H1 (cell line): ENCODE measurements around the gene DNASE1. TPM values are rescaled to one million over a fixed set of nuclear protein-coding genes. Genes with fewer than 3 reads are reported as not detected.

Experiments
- CTCF ChIA-PET: fragments of 300-600 bp; sonication (Branson Sonifier 250); formaldehyde crosslinking; loops from one replicate; lab custom pipeline; 2021; ENCODE audit not compliant: partially characterized antibody; lab: Charles Lee
- POLR2A ChIA-PET: fragments of 300-600 bp; sonication (Branson Sonifier 250); formaldehyde crosslinking; loops from one replicate; lab custom pipeline; 2021; ENCODE audit warnings: inconsistent platforms; ENCODE audit not compliant: partially characterized antibody; lab: Charles Lee
- DNase-seq, 2 experiments: peaks; one replicate each; pipeline versions ENCODE4 v3.0.0 to v3.0.0-alpha.2; 2010 to 2022; ENCODE audit warnings: low spot score in 2 of 2, low read depth in 1 of 2, mixed read lengths in 1 of 2
- FAIRE-seq: peaks from 2 replicates; lab custom pipeline; 2011; peaks lifted over from hg19 to GRCh38; lab: Jason Lieb, UNC
- H2AFZ ChIP-seq: 2 replicates; pipeline ENCODE4 v1.8.1; 2012; ENCODE audit warnings: low read length, inconsistent platforms
- H2AK5ac ChIP-seq: 2 replicates; pipeline ENCODE4 v1.6.1; 2013; ENCODE audit warnings: low read depth, low read length
- H2BK120ac ChIP-seq: replicated peaks from 2 replicates; pipeline ENCODE3; 2013; ENCODE audit warnings: low read depth, low read length, inconsistent platforms
- H2BK12ac ChIP-seq: 2 replicates; pipeline ENCODE4 v1.6.1; 2013; ENCODE audit warnings: low read depth, low read length
- H2BK15ac ChIP-seq: 2 replicates; pipeline ENCODE4 v1.6.1; 2013; ENCODE audit warnings: low read length
- H2BK20ac ChIP-seq: 2 replicates; pipeline ENCODE4 v1.6.1; 2013; ENCODE audit warnings: low read length
- H2BK5ac ChIP-seq: 2 replicates; pipeline ENCODE4 v1.6.1; 2013; ENCODE audit warnings: low read depth, low read length
- H3K14ac ChIP-seq: 2 replicates; pipeline ENCODE4 v1.6.1; 2013; ENCODE audit warnings: inconsistent platforms; ENCODE audit not compliant: insufficient read length
- H3K18ac ChIP-seq: 2 replicates; pipeline ENCODE4 v1.6.1; 2013; ENCODE audit warnings: low read length; ENCODE audit errors: extremely low read depth
- H3K23ac ChIP-seq: 2 replicates; pipeline ENCODE4 v1.6.1; 2013; ENCODE audit warnings: inconsistent platforms; ENCODE audit not compliant: insufficient read length
- H3K23me2 ChIP-seq: 2 replicates; pipeline ENCODE4 v1.6.1; 2013; ENCODE audit warnings: low read depth, low read length
- H3K27ac ChIP-seq: 2 replicates; pipeline ENCODE4 v1.6.1; 2011; ENCODE audit warnings: low read depth, low read length, inconsistent platforms
- H3K27me3 ChIP-seq, 4 experiments: replicated peaks in 1 of 4; 1 replicate in 1 of 4; 2 replicates in 3 of 4; pipeline versions ENCODE4 v1.6.1 to v1.8.1; 2011 to 2013; ENCODE audit warnings: low read length in 3 of 4, mild to moderate bottlenecking in 3 of 4, inconsistent platforms in 2 of 4, mixed read lengths in 2 of 4, moderate library complexity in 1 of 4; ENCODE audit not compliant: control insufficient read depth in 3 of 4, insufficient read depth in 3 of 4; ENCODE audit errors: extremely low read depth in 1 of 4
- H3K36me3 ChIP-seq, 4 experiments: 2 replicates each; pipeline versions ENCODE4 v1.6.1 to v1.8.1; 2011 to 2013; ENCODE audit warnings: mild to moderate bottlenecking in 4 of 4, low read length in 3 of 4, moderate library complexity in 2 of 4, control low read depth in 1 of 4, inconsistent platforms in 1 of 4; ENCODE audit not compliant: insufficient read depth in 4 of 4, control insufficient read depth in 2 of 4
- H3K4ac ChIP-seq: replicated peaks from 2 replicates; pipeline ENCODE3; 2013; ENCODE audit warnings: low read length, low read depth, mixed read lengths, inconsistent platforms; ENCODE audit not compliant: insufficient read length
- H3K4me1 ChIP-seq, 4 experiments: replicated peaks in 1 of 4; 1 replicate in 1 of 4; 2 replicates in 3 of 4; pipeline versions ENCODE4 v1.6.1 to v1.8.1; 2011 to 2013; ENCODE audit warnings: low read length in 3 of 4, inconsistent platforms in 2 of 4, mixed read lengths in 1 of 4; ENCODE audit not compliant: insufficient read depth in 4 of 4, control insufficient read depth in 3 of 4
- H3K4me2 ChIP-seq, 2 experiments: 2 replicates each; pipeline versions ENCODE4 v1.6.1 to v1.8.1; 2011 to 2013; ENCODE audit warnings: low read depth in 2 of 2, low read length in 2 of 2, control low read depth in 1 of 2, inconsistent platforms in 1 of 2, mild to moderate bottlenecking in 1 of 2; ENCODE audit not compliant: insufficient read depth in 1 of 2
- H3K4me3 ChIP-seq, 4 experiments: fragments of 200-600, 300-600 bp in 1 of 4; sonication (generic), shearing (Covaris generic), sonication (Bioruptor Twin) in 1 of 4; 2 replicates each; pipeline versions ENCODE4 v1.5.1 to v1.8.1; 2011 to 2016; ENCODE audit warnings: low read length in 4 of 4, low read depth in 3 of 4, control low read depth in 2 of 4, inconsistent platforms in 2 of 4, mild to moderate bottlenecking in 2 of 4, mixed read lengths in 1 of 4, moderate library complexity in 1 of 4; ENCODE audit not compliant: insufficient read depth in 2 of 4; ENCODE audit errors: extremely low read depth in 1 of 4
- H3K56ac ChIP-seq: replicated peaks from 2 replicates; pipeline ENCODE3; 2013; ENCODE audit warnings: low read depth, mild to moderate bottlenecking, mixed read lengths, low read length, inconsistent platforms; ENCODE audit not compliant: insufficient read length
- H3K79me1 ChIP-seq: 2 replicates; pipeline ENCODE4 v1.6.1; 2013; ENCODE audit warnings: low read depth, low read length, control low read depth
- H3K79me2 ChIP-seq, 2 experiments: 2 replicates each; pipeline versions ENCODE4 v1.6.1 to v1.8.1; 2012 to 2013; ENCODE audit warnings: low read length in 2 of 2, mild to moderate bottlenecking in 2 of 2, inconsistent platforms in 1 of 2; ENCODE audit not compliant: insufficient read depth in 2 of 2, control insufficient read depth in 1 of 2
- H3K9ac ChIP-seq, 4 experiments: replicated peaks in 1 of 4; 1 replicate in 1 of 4; 2 replicates in 3 of 4; pipeline versions ENCODE4 v1.6.1 to v1.8.1; 2011 to 2013; ENCODE audit warnings: low read depth in 3 of 4, low read length in 3 of 4, control low read depth in 2 of 4, mild to moderate bottlenecking in 2 of 4, moderate library complexity in 2 of 4, inconsistent platforms in 1 of 4; ENCODE audit errors: extremely low read depth in 1 of 4
- H3K9me3 ChIP-seq, 2 experiments: 2 replicates each; pipeline versions ENCODE4 v1.6.1 to v1.8.1; 2012 to 2013; ENCODE audit warnings: mild to moderate bottlenecking in 2 of 2, moderate library complexity in 2 of 2, control low read depth in 1 of 2, inconsistent platforms in 1 of 2, low read depth in 1 of 2, low read length in 1 of 2, mixed read lengths in 1 of 2; ENCODE audit not compliant: insufficient read depth in 2 of 2
- H4K20me1 ChIP-seq, 2 experiments: replicated peaks in 1 of 2; 2 replicates each; pipeline versions ENCODE3 to v1.8.1; 2011 to 2013; ENCODE audit warnings: inconsistent platforms in 2 of 2, low read length in 2 of 2, mild to moderate bottlenecking in 1 of 2; ENCODE audit not compliant: insufficient read depth in 2 of 2, control insufficient read depth in 1 of 2
- H4K5ac ChIP-seq: 2 replicates; pipeline ENCODE4 v1.6.1; 2013; ENCODE audit warnings: low read length, low read depth, mixed read lengths, inconsistent platforms; ENCODE audit not compliant: insufficient read length
- H4K8ac ChIP-seq: 2 replicates; pipeline ENCODE4 v1.8.0; 2013; ENCODE audit warnings: mild to moderate bottlenecking, moderate library complexity, low read length, inconsistent platforms; ENCODE audit not compliant: insufficient read depth; ENCODE audit errors: extremely low read depth
- H4K91ac ChIP-seq: replicated peaks from 2 replicates; pipeline ENCODE3; 2013; ENCODE audit warnings: low read length, mixed read lengths, inconsistent platforms; ENCODE audit not compliant: insufficient read length
- CREB1 ChIP-seq: IDR thresholded peaks from 2 replicates; pipeline ENCODE4 v1.6.1; 2012; ENCODE audit warnings: inconsistent platforms
- EP300 ChIP-seq, 2 experiments: IDR thresholded peaks; 1 replicate in 1 of 2; 2 replicates in 1 of 2; pipeline ENCODE4 v1.6.1; 2011 to 2012; ENCODE audit warnings: low read depth in 2 of 2, low read length in 2 of 2, mild to moderate bottlenecking in 2 of 2, borderline replicate concordance in 1 of 2, inconsistent platforms in 1 of 2, moderate library complexity in 1 of 2
- EZH2 ChIP-seq: fragments of 200-600 bp; sonication (generic); IDR thresholded peaks from 2 replicates; pipeline ENCODE4 v1.7.1; 2012; ENCODE audit warnings: low read depth, mild to moderate bottlenecking, moderate library complexity, low read length, inconsistent platforms; ENCODE audit not compliant: severe bottlenecking
- FOSL1 ChIP-seq: IDR thresholded peaks from 2 replicates; pipeline ENCODE4 v1.6.1; 2011; ENCODE audit warnings: mild to moderate bottlenecking, low read depth, low read length, moderate library complexity; ENCODE audit not compliant: insufficient read depth
- KDM5A ChIP-seq: fragments of 200-600 bp; IDR thresholded peaks from 2 replicates; pipeline ENCODE4 v1.7.1; 2012; ENCODE audit warnings: mild to moderate bottlenecking, low read length, inconsistent platforms, mixed read lengths
- NRF1 ChIP-seq: IDR thresholded peaks from 2 replicates; pipeline ENCODE4 v1.6.1; 2011; ENCODE audit warnings: mild to moderate bottlenecking, low read depth, low read length, improper control_type of control experiment
- PHF8 ChIP-seq: fragments of 200-600 bp; sonication (generic); conservative IDR thresholded peaks from 2 replicates; pipeline ENCODE4 v1.7.1; 2012; ENCODE audit warnings: low read depth, mild to moderate bottlenecking, inconsistent platforms, low read length, moderate library complexity
- POLR2AphosphoS5 ChIP-seq: IDR thresholded peaks from 2 replicates; pipeline ENCODE4 v1.6.1; 2011; ENCODE audit warnings: low read depth, low read length
- RFX5 ChIP-seq: IDR thresholded peaks from 2 replicates; pipeline ENCODE4 v1.6.1; 2011; ENCODE audit warnings: low read depth, low read length, improper control_type of control experiment, borderline replicate concordance
- SAP30 ChIP-seq: fragments of 300-600 bp; sonication (generic); IDR thresholded peaks from 2 replicates; pipeline ENCODE4 v1.7.1; 2012; ENCODE audit warnings: low read length, moderate library complexity, mild to moderate bottlenecking, inconsistent platforms; ENCODE audit not compliant: insufficient read depth, insufficient replicate concordance
- TBP ChIP-seq: IDR thresholded peaks from 2 replicates; pipeline ENCODE4 v1.6.1; 2011; ENCODE audit warnings: low read depth, low read length, improper control_type of control experiment
- WGBS, 2 experiments: shearing (Covaris generic) in 1 of 2; methylation state at CpG; one replicate each; pipeline versions ENCODE4 v1.1.6 to v1.1.7; 2013 to 2015; ENCODE audit warnings: low lambda C conversion rate in 2 of 2, mixed read lengths in 2 of 2, inconsistent platforms in 1 of 2, low coverage in 1 of 2, missing lambda C conversion rate in 1 of 2; ENCODE audit not compliant: insufficient replicate concordance in 2 of 2, insufficient coverage in 1 of 2, insufficient read length in 1 of 2; ENCODE audit errors: extremely low coverage in 1 of 2, missing lambda C conversion rate in 1 of 2; 5-methylcytosine and 5-hydroxymethylcytosine counted together
- polyA plus RNA-seq, 7 experiments: library from polyadenylated mRNA; depleted of rRNA in 3 of 7; stranded (reverse) in 5 of 7; unstranded in 2 of 7; fragments of >200 nt in 5 of 7; fragments of 200-250 nt in 2 of 7; gene quantifications; 1 replicate in 5 of 7; 2 replicates in 1 of 7; 4 replicates in 1 of 7; pipeline versions ENCODE4 v1.2.1 to v1.2.3, GENCODE V29; 2011 to 2013; ENCODE audit warnings: missing spikeins in 2 of 7, mixed read lengths in 2 of 7
- total RNA-seq: library from RNA; stranded (reverse); fragmentation: NEBNext Ultra II Directional; extraction: Animal tissue kit (Norgen Biotek cat#: 25700); gene quantifications from 2 replicates; pipeline ENCODE4 v1.2.1, GENCODE V29; 2021
- TF ChIP-seq, protein P1 (sequence below): IDR thresholded peaks from 2 replicates; pipeline ENCODE4 v1.6.1; 2012; ENCODE audit warnings: inconsistent platforms

The DNASE1 gene
- total and polyA plus RNA-seq, 2 of the 8 experiments (the other 6 are each of a cell fraction or from before 2014, with no cell fraction given), result 11.5 to 16.7 TPM

GRCh38 chr16:3706253-3707012 lies 51.9 kb downstream of the DNASE1 start:
- DNase-seq (no peak), FAIRE-seq (no peak)
- H3K4me2 ChIP-seq, result no peak overlapping the region
- H3K14ac ChIP-seq, result no peak overlapping the region
- H3K4me1 ChIP-seq, result no peaks in the 10 kb centered on the region
- no peak overlapping the region for H3K23ac ChIP-seq
- H3K79me1 ChIP-seq, result peaks cover 12% of the 10 kb centered on the region; the same call in 1 of the 2 replicates
- H2BK12ac ChIP-seq, result no peak overlapping the region
- peaks cover 0 to 72% of the 10 kb centered on the region in 2 experiments for H3K79me2 ChIP-seq
- peaks cover 2 to 4% of the 10 kb centered on the region in 2 experiments for H4K20me1 ChIP-seq
- H4K5ac ChIP-seq, result no peak overlapping the region
- H3K4ac ChIP-seq, result no peak overlapping the region
- ChIA-PET POLR2A (no interaction called here), CTCF (interaction anchor here (0.6 kb wide), 1 partner anchor 10 kb away, joined by 3 read pairs; no protein-coding TSS in a partner anchor)
- H2BK5ac ChIP-seq, result no peak overlapping the region
- 89% methylated on average over 10 of the region's 10 CpGs; no CpG with 5 or more reads in 1 of the 2 experiments for WGBS, 2 experiments
- no peak overlapping the region for H3K9ac ChIP-seq
- H3K27me3 ChIP-seq, result no peaks in the 10 kb centered on the region
- no peak overlapping the region for H2BK15ac ChIP-seq
- H3K9me3 ChIP-seq, result no peaks in the 10 kb centered on the region
- peaks cover 0 to 15% (median 5%) of the 10 kb centered on the region in 4 experiments; a peak in 5 of 8 replicates for H3K36me3 ChIP-seq
- H2AK5ac ChIP-seq, result no peak overlapping the region
- H3K56ac ChIP-seq, result no peak overlapping the region
- no peaks in the 10 kb centered on the region for H3K23me2 ChIP-seq
- H3K4me3 ChIP-seq, result no peak overlapping the region
- no peak overlapping the region for H2AFZ ChIP-seq
- no peak overlapping the region for H3K27ac ChIP-seq
- H2BK20ac ChIP-seq, result no peak overlapping the region
- H3K18ac ChIP-seq, result no peak overlapping the region
- H4K8ac ChIP-seq, result no peak overlapping the region
- no peak overlapping the region for H4K91ac ChIP-seq
- no peak overlapping the region for H2BK120ac ChIP-seq
- TF ChIP-seq SAP30 (no peak), EP300 (IDR thresholded peaks at IDR 0.05; ENCODE audit: borderline replicate concordance in 1 of 2, low read depth in 2 of 2, low read length in 2 of 2) (no peak), FOSL1 (no peak), POLR2AphosphoS5 (no peak), KDM5A (no peak), NRF1 (no peak), TBP (no peak), RFX5 (no peak), CREB1 (no peak), EZH2 (no peak), PHF8 (no peak)
- TF ChIP-seq, protein P1, sequence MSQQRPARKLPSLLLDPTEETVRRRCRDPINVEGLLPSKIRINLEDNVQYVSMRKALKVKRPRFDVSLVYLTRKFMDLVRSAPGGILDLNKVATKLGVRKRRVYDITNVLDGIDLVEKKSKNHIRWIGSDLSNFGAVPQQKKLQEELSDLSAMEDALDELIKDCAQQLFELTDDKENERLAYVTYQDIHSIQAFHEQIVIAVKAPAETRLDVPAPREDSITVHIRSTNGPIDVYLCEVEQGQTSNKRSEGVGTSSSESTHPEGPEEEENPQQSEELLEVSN, result no peak
